ENCODE results near the gene HAUS7. TPM values are rescaled to one million over a fixed set of nuclear protein-coding genes. Genes with fewer than 3 reads are reported as not detected.
A peak's percentile ranks its signal among the peaks of the same experiment; 100 is the strongest.

The HAUS7 gene
- total RNA-seq, 1 experiment from 2014 or later, result 59.9 TPM

DNA sequence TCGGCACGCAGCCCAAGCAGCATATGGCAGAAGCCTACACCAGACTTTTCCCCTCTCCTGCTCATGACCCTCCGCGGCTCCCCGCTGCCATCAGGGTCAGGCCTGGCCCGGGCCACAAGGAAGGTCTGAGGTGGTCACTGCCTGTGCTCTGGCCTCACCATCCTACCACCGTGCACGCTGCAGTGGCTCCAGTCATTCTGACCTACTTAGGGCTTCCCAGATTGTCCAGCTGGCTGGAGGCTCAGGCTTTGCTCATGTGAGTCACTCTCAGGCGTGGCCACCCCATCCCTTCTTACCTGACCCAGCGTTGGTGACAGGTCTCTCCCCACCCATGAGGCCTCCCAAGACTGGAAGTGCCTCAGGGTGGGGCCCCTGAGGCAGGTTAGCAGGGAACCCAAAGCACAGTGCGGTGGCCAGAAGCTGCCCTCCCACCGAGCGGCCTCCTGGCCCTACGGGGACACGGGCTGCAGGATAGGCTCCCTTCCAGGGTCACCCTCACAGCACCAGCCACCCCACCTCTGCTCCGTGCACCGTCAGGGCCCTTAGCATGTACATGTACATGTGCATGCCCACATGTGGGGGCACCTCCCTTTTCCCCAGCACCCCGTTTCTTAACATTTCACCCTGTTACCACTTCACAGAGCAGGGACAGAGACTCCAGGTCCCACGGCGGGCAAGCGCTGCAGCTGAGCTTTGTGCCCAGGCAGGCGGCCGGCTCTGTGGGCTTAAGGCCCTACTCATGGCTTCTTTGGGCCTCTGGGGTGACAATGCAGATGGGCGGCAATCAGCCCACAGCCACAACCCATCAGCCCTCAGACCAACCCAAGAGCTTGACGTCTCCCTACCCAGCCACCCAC is 26.7 kb downstream of the HAUS7 start:
- no peaks in the 10 kb centered on the region for H3K9me3 ChIP-seq (ENCODE audit: control insufficient read depth, insufficient read depth, low read depth, low read length)
- ChIA-PET CTCF (interaction anchor here (0.6 kb wide), 1 partner anchor 396 kb away, joined by 3 read pairs; no protein-coding TSS in a partner anchor), POLR2A (no interaction called here)
- BruUV-seq (replicated peaks), result no TSS peak
- H3K4me3 ChIP-seq (ENCODE audit: low read depth in 2 of 2, low read length in 2 of 2), result no peak overlapping the region
- DNase-seq (ENCODE audit: low read depth, low spot score) (no peak), ATAC-seq (peak; percentile 31)
- intact Hi-C loops (cut with micrococcal nuclease; ENCODE audit: unreplicated experiment) (no loop called here), in situ Hi-C loops (cut with HindIII; ENCODE audit: low pct_unique_long_range_greater_than_20kb, low sequenced_read_pairs) (no loop called here)
- H3K36me3 ChIP-seq (ENCODE audit: control insufficient read depth, insufficient read depth, low read length), result no peaks in the 10 kb centered on the region
- no peak for TF ChIP-seq SIN3A (IDR thresholded peaks at IDR 0.05; ENCODE audit: borderline replicate concordance, insufficient read depth, low read depth, low read length)
- TF ChIP-seq POLR2AphosphoS5 (IDR thresholded peaks at IDR 0.05; ENCODE audit: low read depth, low read length), result no peak
- TF ChIP-seq, protein P1, sequence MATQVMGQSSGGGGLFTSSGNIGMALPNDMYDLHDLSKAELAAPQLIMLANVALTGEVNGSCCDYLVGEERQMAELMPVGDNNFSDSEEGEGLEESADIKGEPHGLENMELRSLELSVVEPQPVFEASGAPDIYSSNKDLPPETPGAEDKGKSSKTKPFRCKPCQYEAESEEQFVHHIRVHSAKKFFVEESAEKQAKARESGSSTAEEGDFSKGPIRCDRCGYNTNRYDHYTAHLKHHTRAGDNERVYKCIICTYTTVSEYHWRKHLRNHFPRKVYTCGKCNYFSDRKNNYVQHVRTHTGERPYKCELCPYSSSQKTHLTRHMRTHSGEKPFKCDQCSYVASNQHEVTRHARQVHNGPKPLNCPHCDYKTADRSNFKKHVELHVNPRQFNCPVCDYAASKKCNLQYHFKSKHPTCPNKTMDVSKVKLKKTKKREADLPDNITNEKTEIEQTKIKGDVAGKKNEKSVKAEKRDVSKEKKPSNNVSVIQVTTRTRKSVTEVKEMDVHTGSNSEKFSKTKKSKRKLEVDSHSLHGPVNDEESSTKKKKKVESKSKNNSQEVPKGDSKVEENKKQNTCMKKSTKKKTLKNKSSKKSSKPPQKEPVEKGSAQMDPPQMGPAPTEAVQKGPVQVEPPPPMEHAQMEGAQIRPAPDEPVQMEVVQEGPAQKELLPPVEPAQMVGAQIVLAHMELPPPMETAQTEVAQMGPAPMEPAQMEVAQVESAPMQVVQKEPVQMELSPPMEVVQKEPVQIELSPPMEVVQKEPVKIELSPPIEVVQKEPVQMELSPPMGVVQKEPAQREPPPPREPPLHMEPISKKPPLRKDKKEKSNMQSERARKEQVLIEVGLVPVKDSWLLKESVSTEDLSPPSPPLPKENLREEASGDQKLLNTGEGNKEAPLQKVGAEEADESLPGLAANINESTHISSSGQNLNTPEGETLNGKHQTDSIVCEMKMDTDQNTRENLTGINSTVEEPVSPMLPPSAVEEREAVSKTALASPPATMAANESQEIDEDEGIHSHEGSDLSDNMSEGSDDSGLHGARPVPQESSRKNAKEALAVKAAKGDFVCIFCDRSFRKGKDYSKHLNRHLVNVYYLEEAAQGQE (IDR thresholded peaks at IDR 0.05; ENCODE audit: insufficient read depth in 1 of 2, low read depth in 2 of 2, low read length in 1 of 2), result no peak
- H3K4me1 ChIP-seq (ENCODE audit: control insufficient read depth, insufficient read depth, low read length), result no peaks in the 10 kb centered on the region
- H3K27ac ChIP-seq (ENCODE audit: low read length), result no peak overlapping the region
- H3K27me3 ChIP-seq (ENCODE audit: control insufficient read depth, insufficient read depth, low read length), result no peaks in the 10 kb centered on the region

DNA sequence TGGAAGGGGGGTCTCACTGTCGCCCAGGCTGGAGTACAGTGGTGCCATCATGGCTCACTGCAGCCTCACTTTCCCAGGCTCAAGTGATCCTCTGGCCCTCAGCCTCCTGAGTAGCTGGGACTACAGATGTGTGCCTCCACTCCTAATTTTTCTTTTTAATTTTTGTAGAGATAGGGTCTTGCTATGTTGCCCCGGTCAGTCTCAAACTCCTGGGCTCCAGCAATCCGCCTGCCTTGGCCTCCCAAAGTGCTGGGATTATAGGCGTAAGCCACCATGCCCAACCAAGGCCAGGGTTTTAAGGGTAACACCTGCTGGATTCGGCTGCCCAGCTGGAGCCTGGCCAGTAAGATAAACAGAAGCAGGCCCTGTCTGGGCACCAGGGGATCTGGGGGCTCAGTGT is 27.9 kb downstream of the HAUS7 start:
- Histone ChIP-seq H3K36me3 (ENCODE audit: control insufficient read depth, insufficient read depth, low read length) (no peaks in the 10 kb centered on the region), H3K27me3 (ENCODE audit: control insufficient read depth, insufficient read depth, low read length) (no peaks in the 10 kb centered on the region), H3K27ac (ENCODE audit: low read length) (no peak overlapping the region), H3K4me3 (ENCODE audit: low read depth in 2 of 2, low read length in 2 of 2) (no peak overlapping the region), H3K4me1 (ENCODE audit: control insufficient read depth, insufficient read depth, low read length) (no peaks in the 10 kb centered on the region), H3K9me3 (ENCODE audit: control insufficient read depth, insufficient read depth, low read depth, low read length) (no peaks in the 10 kb centered on the region)
- TF ChIP-seq, protein P2, sequence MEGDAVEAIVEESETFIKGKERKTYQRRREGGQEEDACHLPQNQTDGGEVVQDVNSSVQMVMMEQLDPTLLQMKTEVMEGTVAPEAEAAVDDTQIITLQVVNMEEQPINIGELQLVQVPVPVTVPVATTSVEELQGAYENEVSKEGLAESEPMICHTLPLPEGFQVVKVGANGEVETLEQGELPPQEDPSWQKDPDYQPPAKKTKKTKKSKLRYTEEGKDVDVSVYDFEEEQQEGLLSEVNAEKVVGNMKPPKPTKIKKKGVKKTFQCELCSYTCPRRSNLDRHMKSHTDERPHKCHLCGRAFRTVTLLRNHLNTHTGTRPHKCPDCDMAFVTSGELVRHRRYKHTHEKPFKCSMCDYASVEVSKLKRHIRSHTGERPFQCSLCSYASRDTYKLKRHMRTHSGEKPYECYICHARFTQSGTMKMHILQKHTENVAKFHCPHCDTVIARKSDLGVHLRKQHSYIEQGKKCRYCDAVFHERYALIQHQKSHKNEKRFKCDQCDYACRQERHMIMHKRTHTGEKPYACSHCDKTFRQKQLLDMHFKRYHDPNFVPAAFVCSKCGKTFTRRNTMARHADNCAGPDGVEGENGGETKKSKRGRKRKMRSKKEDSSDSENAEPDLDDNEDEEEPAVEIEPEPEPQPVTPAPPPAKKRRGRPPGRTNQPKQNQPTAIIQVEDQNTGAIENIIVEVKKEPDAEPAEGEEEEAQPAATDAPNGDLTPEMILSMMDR (IDR thresholded peaks at IDR 0.05), result no peak
- TF ChIP-seq, protein P1 (IDR thresholded peaks at IDR 0.05; ENCODE audit: insufficient read depth in 1 of 2, low read depth in 2 of 2, low read length in 1 of 2), result no peak
- TF ChIP-seq POLR2AphosphoS5 (IDR thresholded peaks at IDR 0.05; ENCODE audit: low read depth, low read length) (no peak), SIN3A (IDR thresholded peaks at IDR 0.05; ENCODE audit: borderline replicate concordance, insufficient read depth, low read depth, low read length) (no peak), TCF7L2 (IDR thresholded peaks at IDR 0.05; ENCODE audit: low read depth, low read length) (no peak)
- DNase-seq (ENCODE audit: low read depth, low spot score) (no peak), ATAC-seq (no peak)
- POLR2A ChIA-PET, result no interaction called here
- CTCF ChIA-PET, result no interaction called here
- BruUV-seq (replicated peaks), result no TSS peak
- intact Hi-C loops (cut with micrococcal nuclease; ENCODE audit: unreplicated experiment) (no loop called here), in situ Hi-C loops (cut with HindIII; ENCODE audit: low pct_unique_long_range_greater_than_20kb, low sequenced_read_pairs) (no loop called here)
